Body of pancreas (tissue), 4 donors: ENCODE results near the gene MIS18A. TPM values are rescaled to one million over a fixed set of nuclear protein-coding genes. Genes with fewer than 3 reads are reported as not detected.

ENCODE experiments used
- ATAC-seq: fragments of 150-250 bp; one replicate; pipeline ENCODE4 v1.9.1; 2016
- DNase-seq, 4 donors: peaks; one replicate each; pipeline ENCODE4 v3.0.0-alpha.2; 2019
- H3K27ac ChIP-seq, 4 donors: fragments of 200-600 bp; sonication (generic); 1 replicate in 3 of 4; 2 replicates in 1 of 4; pipeline versions ENCODE4 v1.5.1 to v1.6.1; 2016 to 2019; ENCODE audit warnings: mild to moderate bottlenecking in 1 of 4, mixed read lengths in 1 of 4, moderate library complexity in 1 of 4
- H3K27me3 ChIP-seq, 2 donors: fragments of 200-600 bp; sonication (generic); one replicate each; pipeline ENCODE4 v1.6.0; 2016; ENCODE audit warnings: mild to moderate bottlenecking in 1 of 2
- H3K36me3 ChIP-seq, 2 donors: fragments of 200-600 bp; sonication (generic); replicated peaks in 1 of 2; 2 replicates each; pipeline ENCODE4 v1.5.1; 2016; ENCODE audit warnings: low read depth in 2 of 2; ENCODE audit not compliant: insufficient read depth in 1 of 2
- H3K4me1 ChIP-seq: fragments of 200-600 bp; sonication (generic); one replicate; pipeline ENCODE4 v1.6.0; 2016
- H3K4me3 ChIP-seq, 2 donors: fragments of 200-600 bp; sonication (generic); 1 replicate in 1 of 2; 2 replicates in 1 of 2; pipeline ENCODE4 v1.5.1; 2016 to 2019
- H3K9me3 ChIP-seq, 3 donors: fragments of 200-600 bp; sonication (generic); 1 replicate in 2 of 3; 2 replicates in 1 of 3; pipeline ENCODE4 v1.5.1; 2016
- CTCF ChIP-seq, 7 experiments: fragments of 450-650 bp in 4 of 7; fragments of 200-600 bp in 3 of 7; sonication (generic) in 3 of 7; IDR thresholded peaks; one replicate each; pipeline ENCODE4 v1.5.1; 2016 to 2019; ENCODE audit warnings: antibody characterized with exemption in 7 of 7
- POLR2A ChIP-seq, 3 donors: fragments of 450-650 bp; IDR thresholded peaks; one replicate each; pipeline ENCODE4 v1.6.1; 2016; ENCODE audit warnings: antibody characterized with exemption in 3 of 3, mild to moderate bottlenecking in 2 of 3
- WGBS, 2 donors: methylation state at CpG; one replicate each; pipeline ENCODE4 v1.1.5; 2017; 5-methylcytosine and 5-hydroxymethylcytosine counted together
- intact Hi-C: fragments of 100-400 bp; cut with DNase I; formaldehyde crosslinking; loops from one replicate; pipeline ENCODE4 v1.15.1; 2023
- total RNA-seq, 2 donors: library from RNA; depleted of rRNA; stranded (reverse); fragments of >200 nt; gene quantifications; one replicate each; pipeline ENCODE4 v1.1.0, GENCODE V29; 2016

Gene MIS18A
- total RNA-seq, 2 donors from 2014 or later, result 4.3 to 5.2 TPM

GRCh38 chr21:32308696-32309095, 29.8 kb upstream of the MIS18A start:
- intact Hi-C loops, result no loop called here
- TF ChIP-seq CTCF (IDR thresholded peaks at IDR 0.05), result no peak
- TF ChIP-seq POLR2A (IDR thresholded peaks at IDR 0.05), result no peak
- no peaks in the 10 kb centered on the region for H3K4me1 ChIP-seq
- no peak for ATAC-seq
- H3K4me3 ChIP-seq, result no peak overlapping the region
- 93 to 96% methylated on average over 5 to 10 of the region's 10 CpGs for WGBS, 2 donors
- H3K36me3 ChIP-seq, result peaks cover 0 to 9% of the 10 kb centered on the region in 2 donors
- no peak overlapping the region for H3K27ac ChIP-seq
- no peak for DNase-seq
- no peaks in the 10 kb centered on the region for H3K9me3 ChIP-seq
- no peaks in the 10 kb centered on the region for H3K27me3 ChIP-seq

DNA sequence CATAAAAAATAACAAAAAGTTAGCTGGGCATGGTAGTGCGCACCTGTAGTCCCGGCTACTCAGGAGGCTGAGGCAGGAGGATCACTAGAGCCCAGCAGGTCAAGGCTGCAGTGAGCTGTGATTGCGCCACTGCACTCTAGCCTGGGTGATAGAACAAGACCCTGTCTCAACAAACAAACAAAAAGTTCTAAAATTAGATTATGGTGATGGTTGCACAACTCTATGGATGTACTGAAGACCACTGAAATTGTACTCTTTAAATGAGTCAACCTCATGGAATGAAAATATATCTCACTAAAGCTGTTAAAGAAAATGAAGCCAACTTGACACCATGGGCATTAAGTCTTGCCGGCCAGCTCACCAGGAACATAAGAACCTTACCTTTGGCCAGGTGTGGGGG, 28.9 kb upstream of the MIS18A start:
- TF ChIP-seq POLR2A (IDR thresholded peaks at IDR 0.05) (no peak), CTCF (IDR thresholded peaks at IDR 0.05) (no peak)
- Histone ChIP-seq H3K9me3 (no peaks in the 10 kb centered on the region), H3K27ac (no peak overlapping the region), H3K27me3 (no peaks in the 10 kb centered on the region), H3K36me3 (peaks cover 0 to 6% of the 10 kb centered on the region in 2 donors), H3K4me1 (no peaks in the 10 kb centered on the region), H3K4me3 (no peak overlapping the region)
- ATAC-seq (no peak), DNase-seq (no peak)
- intact Hi-C loops, result no loop called here
- WGBS, 2 donors, result 94 to 98% methylated on average over 4 of the region's 4 CpGs

DNA sequence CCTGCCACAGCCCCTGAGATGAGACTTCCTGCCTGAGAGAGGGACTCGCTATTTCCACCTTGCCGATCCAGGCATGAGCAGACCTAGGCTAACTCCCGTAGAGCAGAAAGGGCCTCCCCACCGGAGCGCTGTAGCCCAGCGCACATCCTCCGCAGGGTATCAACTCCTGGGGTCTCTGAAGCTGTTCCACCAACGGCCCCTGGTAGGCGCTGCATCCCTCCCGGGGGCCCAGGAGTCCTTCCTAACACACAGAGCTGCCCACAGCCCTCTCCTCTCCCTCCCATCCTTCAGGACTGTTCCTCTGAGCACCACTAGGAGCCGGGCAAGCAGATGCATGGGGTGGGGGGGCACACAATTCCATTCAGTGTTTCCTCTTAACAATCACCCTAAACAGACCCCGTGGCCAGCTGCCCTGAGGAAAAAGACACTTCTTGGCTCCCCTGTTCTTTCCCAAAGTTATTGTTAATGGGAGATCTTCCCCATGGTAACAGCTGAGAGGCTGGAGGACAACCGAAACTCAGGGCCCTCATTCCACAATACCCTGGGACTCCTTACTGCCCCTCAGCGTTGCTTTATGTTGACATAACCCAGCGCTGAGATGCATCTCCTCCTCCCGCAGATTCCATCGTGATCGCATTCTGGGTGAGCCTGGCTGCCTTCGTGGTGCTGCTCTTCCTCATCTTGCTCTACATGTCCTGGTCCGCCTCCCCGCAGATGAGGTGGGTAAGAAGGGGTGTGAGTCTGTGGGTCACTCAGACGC, 27.4 kb upstream of the MIS18A start:
- Histone ChIP-seq H3K27ac (no peak overlapping the region), H3K27me3 (no peaks in the 10 kb centered on the region), H3K9me3 (no peaks in the 10 kb centered on the region), H3K36me3 (no peaks in the 10 kb centered on the region), H3K4me1 (no peaks in the 10 kb centered on the region), H3K4me3 (no peak overlapping the region)
- intact Hi-C loops, result no loop called here
- DNase-seq (no peak), ATAC-seq (no peak)
- 67 to 74% methylated on average over 20 to 22 of the region's 22 CpGs for WGBS, 2 donors
- TF ChIP-seq POLR2A (IDR thresholded peaks at IDR 0.05), result no peak
- no peak for TF ChIP-seq CTCF (IDR thresholded peaks at IDR 0.05)

DNA sequence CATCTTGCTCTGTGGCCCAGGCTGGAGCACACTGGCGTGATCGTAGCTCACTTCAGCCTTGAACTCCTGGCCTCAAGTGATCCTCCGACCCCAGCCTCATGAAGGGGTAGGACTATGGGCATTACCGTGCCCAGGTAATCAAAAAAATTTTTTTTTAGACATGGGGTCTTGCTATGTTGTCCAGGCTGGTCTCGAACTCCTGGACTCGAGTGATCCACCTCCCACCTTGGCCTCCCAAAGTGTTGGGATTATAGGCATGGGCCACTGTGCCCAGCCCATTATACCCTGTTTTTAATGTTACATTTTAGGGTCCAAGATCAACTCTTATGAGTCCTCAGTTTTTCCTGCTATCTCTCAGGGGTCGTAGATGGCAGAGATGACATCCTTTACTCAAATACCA, 26.1 kb upstream of the MIS18A start:
- Histone ChIP-seq H3K4me3 (no peak overlapping the region), H3K27ac (no peak overlapping the region), H3K36me3 (no peaks in the 10 kb centered on the region), H3K27me3 (no peaks in the 10 kb centered on the region), H3K9me3 (no peaks in the 10 kb centered on the region), H3K4me1 (no peaks in the 10 kb centered on the region)
- ATAC-seq, result no peak
- intact Hi-C loops, result no loop called here
- DNase-seq, result no peak
- 97 to 98% methylated on average over 7 of the region's 7 CpGs for WGBS, 2 donors
- TF ChIP-seq POLR2A (IDR thresholded peaks at IDR 0.05) (no peak), CTCF (IDR thresholded peaks at IDR 0.05) (no peak)

- DNase-seq, result no peak
- Histone ChIP-seq H3K4me1 (no peaks in the 10 kb centered on the region), H3K9me3 (no peaks in the 10 kb centered on the region), H3K27me3 (no peaks in the 10 kb centered on the region), H3K27ac (no peak overlapping the region), H3K36me3 (no peaks in the 10 kb centered on the region), H3K4me3 (no peak overlapping the region)
- 100% methylated on average over 1 of the region's 1 CpG for WGBS, 2 donors
- ATAC-seq, result no peak
- intact Hi-C loops, result no loop called here
- TF ChIP-seq CTCF (IDR thresholded peaks at IDR 0.05) (no peak), POLR2A (IDR thresholded peaks at IDR 0.05) (no peak)
These were observed 24.5 kb upstream of the MIS18A start for GRCh38 chr21:32303385-32303784.
